Measurements from ENCODE around the gene COL7A1. TPM values are rescaled to one million over a fixed set of nuclear protein-coding genes. Genes with fewer than 3 reads are reported as not detected.

COL7A1 gene
- total and polyA plus RNA-seq, 2 donors (not counting 1 experiment from before 2014, with no cell fraction given): 0.75 to 2.1 TPM

DNA sequence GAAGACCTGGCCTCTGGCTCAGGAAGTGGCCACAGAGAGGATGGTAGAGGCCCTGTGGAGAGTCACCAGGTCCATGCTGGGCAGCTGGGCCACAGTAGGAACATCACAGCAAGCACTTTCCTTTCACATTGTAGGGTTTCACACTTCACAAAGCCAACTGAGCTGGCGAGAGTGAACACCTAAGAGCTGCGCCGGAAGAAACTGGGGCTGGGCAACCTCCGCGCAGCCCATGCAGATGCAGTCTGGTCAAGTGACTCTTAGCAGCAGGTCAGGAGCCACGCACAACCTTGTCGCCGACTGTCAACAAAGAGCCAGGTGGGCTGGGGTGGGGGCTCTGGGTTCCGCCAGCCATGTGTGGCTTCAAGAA is 75.9 kb downstream of the COL7A1 start:
- Mint-ChIP-seq H3K27me3 (peaks cover 3% of the 10 kb centered on the region), H3K4me1 (peaks cover 4% of the 10 kb centered on the region), H3K9me3 (ENCODE audit: insufficient read depth) (no peaks in the 10 kb centered on the region), H3K27ac (no peak overlapping the region), H3K4me3 (no peak overlapping the region)
- 98% methylated on average over 9 of the region's 9 CpGs for WGBS (ENCODE audit: insufficient coverage)
- DNase-seq (no peak), ATAC-seq (ENCODE audit: low read depth) (no peak)
- Histone ChIP-seq H2AFZ (ENCODE audit: insufficient read depth, low read depth, low read length, poor library complexity, severe bottlenecking) (no peak overlapping the region), H3K36me3 (replicated peaks in 1 of 2; ENCODE audit: control extremely low read depth in 1 of 2, control insufficient read depth in 1 of 2, extremely low read depth in 1 of 2, insufficient read depth in 2 of 2, low read length in 1 of 2) (no peaks in the 10 kb centered on the region), H3K4me1 (ENCODE audit: control insufficient read depth in 2 of 2, insufficient read depth in 2 of 2, low read length in 2 of 2) (peaks cover 0 to 8% of the 10 kb centered on the region in 2 donors), H3K27ac (ENCODE audit: low read length in 2 of 2) (no peak overlapping the region), H3K79me2 (ENCODE audit: control insufficient read depth, insufficient read depth, low read length) (no peaks in the 10 kb centered on the region), H3K4me3 (ENCODE audit: control extremely low read depth in 1 of 5, extremely low read depth in 1 of 5, insufficient read depth in 1 of 5, low read depth in 2 of 5, low read length in 4 of 5) (no peak overlapping the region), H3K9ac (ENCODE audit: low read length) (no peak overlapping the region), H3K27me3 (replicated peaks in 1 of 4; ENCODE audit: control extremely low read depth in 1 of 4, control insufficient read depth in 3 of 4, insufficient read depth in 4 of 4, low read length in 3 of 4) (peaks cover 0 to 2% (median 0%) of the 10 kb centered on the region in 4 experiments), H3K4me2 (replicated peaks; ENCODE audit: low read depth, low read length, poor library complexity, severe bottlenecking) (no peak overlapping the region), H3K9me3 (ENCODE audit: control extremely low read depth in 1 of 3, control insufficient read depth in 2 of 3, insufficient read depth in 1 of 3, low read length in 2 of 3) (no peaks in the 10 kb centered on the region), H4K20me1 (ENCODE audit: control insufficient read depth, insufficient read depth, low read length, poor library complexity, severe bottlenecking) (no peaks in the 10 kb centered on the region)
- intact Hi-C loops (cut with micrococcal nuclease): no loop called here
- ChIA-PET POLR2A (no interaction called here), CTCF (no interaction called here)
- TF ChIP-seq, protein P1, sequence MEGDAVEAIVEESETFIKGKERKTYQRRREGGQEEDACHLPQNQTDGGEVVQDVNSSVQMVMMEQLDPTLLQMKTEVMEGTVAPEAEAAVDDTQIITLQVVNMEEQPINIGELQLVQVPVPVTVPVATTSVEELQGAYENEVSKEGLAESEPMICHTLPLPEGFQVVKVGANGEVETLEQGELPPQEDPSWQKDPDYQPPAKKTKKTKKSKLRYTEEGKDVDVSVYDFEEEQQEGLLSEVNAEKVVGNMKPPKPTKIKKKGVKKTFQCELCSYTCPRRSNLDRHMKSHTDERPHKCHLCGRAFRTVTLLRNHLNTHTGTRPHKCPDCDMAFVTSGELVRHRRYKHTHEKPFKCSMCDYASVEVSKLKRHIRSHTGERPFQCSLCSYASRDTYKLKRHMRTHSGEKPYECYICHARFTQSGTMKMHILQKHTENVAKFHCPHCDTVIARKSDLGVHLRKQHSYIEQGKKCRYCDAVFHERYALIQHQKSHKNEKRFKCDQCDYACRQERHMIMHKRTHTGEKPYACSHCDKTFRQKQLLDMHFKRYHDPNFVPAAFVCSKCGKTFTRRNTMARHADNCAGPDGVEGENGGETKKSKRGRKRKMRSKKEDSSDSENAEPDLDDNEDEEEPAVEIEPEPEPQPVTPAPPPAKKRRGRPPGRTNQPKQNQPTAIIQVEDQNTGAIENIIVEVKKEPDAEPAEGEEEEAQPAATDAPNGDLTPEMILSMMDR (IDR thresholded peaks at IDR 0.05): no peak
- no peak for TF ChIP-seq EZH2 (IDR thresholded peaks at IDR 0.05; ENCODE audit: borderline replicate concordance, insufficient read depth, low read depth, low read length, poor library complexity, severe bottlenecking)

DNA sequence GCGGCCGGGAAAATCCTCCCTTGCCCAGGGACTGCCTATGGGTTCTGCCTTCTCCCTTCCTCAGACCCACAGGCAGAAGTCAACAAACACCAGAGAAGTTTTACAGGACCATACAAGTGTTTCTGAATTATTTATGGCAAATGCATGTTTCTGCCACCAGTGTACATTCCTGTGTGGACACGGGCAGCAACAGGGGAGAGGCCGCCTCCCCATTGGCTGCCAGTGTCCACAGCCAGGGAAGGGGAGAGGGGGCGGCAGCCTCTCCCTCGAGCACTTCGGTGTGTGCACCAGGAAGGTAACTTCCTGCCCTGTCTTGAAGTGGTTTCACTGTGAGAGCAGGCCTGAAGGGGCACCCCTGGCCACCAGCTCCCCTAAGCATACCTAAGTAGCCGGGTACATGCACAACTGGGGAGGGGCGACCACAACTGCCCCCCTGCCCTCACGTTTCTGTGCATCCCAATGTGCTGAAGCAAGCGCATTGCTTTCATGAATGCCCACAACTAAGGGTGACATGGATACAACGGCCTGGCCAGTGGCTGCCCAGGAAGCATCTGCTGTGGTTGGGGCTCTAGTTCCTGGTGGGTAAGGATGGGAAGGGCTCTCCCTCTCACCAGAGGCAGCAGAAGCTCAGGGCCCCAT is 76.4 kb downstream of the COL7A1 start:
- H3K4me1 Mint-ChIP-seq: peaks cover 4% of the 10 kb centered on the region
- Histone ChIP-seq H2AFZ (ENCODE audit: insufficient read depth, low read depth, low read length, poor library complexity, severe bottlenecking) (no peak overlapping the region), H3K27ac (ENCODE audit: low read length in 2 of 2) (no peak overlapping the region), H3K79me2 (ENCODE audit: control insufficient read depth, insufficient read depth, low read length) (no peaks in the 10 kb centered on the region), H3K36me3 (replicated peaks in 1 of 2; ENCODE audit: control extremely low read depth in 1 of 2, control insufficient read depth in 1 of 2, extremely low read depth in 1 of 2, insufficient read depth in 2 of 2, low read length in 1 of 2) (no peaks in the 10 kb centered on the region), H3K4me1 (ENCODE audit: control insufficient read depth in 2 of 2, insufficient read depth in 2 of 2, low read length in 2 of 2) (peaks cover 0 to 8% of the 10 kb centered on the region in 2 donors), H4K20me1 (ENCODE audit: control insufficient read depth, insufficient read depth, low read length, poor library complexity, severe bottlenecking) (no peaks in the 10 kb centered on the region), H3K27me3 (replicated peaks in 1 of 4; ENCODE audit: control extremely low read depth in 1 of 4, control insufficient read depth in 3 of 4, insufficient read depth in 4 of 4, low read length in 3 of 4) (peaks cover 0 to 2% (median 0%) of the 10 kb centered on the region in 4 experiments), H3K4me2 (replicated peaks; ENCODE audit: low read depth, low read length, poor library complexity, severe bottlenecking) (no peak overlapping the region), H3K9ac (ENCODE audit: low read length) (no peak overlapping the region), H3K4me3 (ENCODE audit: control extremely low read depth in 1 of 5, extremely low read depth in 1 of 5, insufficient read depth in 1 of 5, low read depth in 2 of 5, low read length in 4 of 5) (no peak overlapping the region), H3K9me3 (ENCODE audit: control extremely low read depth in 1 of 3, control insufficient read depth in 2 of 3, insufficient read depth in 1 of 3, low read length in 2 of 3) (no peaks in the 10 kb centered on the region)
- no peak overlapping the region for H3K4me3 Mint-ChIP-seq
- 60% methylated on average over 10 of the region's 12 CpGs for WGBS (ENCODE audit: insufficient coverage)
- ATAC-seq (ENCODE audit: low read depth): no peak
- ChIA-PET POLR2A (no interaction called here), CTCF (no interaction called here)
- TF ChIP-seq, protein P1 (IDR thresholded peaks at IDR 0.05): no peak
- no peak for TF ChIP-seq EZH2 (IDR thresholded peaks at IDR 0.05; ENCODE audit: borderline replicate concordance, insufficient read depth, low read depth, low read length, poor library complexity, severe bottlenecking)
- intact Hi-C loops (cut with micrococcal nuclease): no loop called here
- H3K9me3 Mint-ChIP-seq (ENCODE audit: insufficient read depth): no peaks in the 10 kb centered on the region
- peaks cover 3% of the 10 kb centered on the region for H3K27me3 Mint-ChIP-seq
- no peak overlapping the region for H3K27ac Mint-ChIP-seq
- DNase-seq: no peak

All from B cell (primary cell).